ENCODE data around the gene C11orf98. TPM values are rescaled to one million over a fixed set of nuclear protein-coding genes. Genes with fewer than 3 reads are reported as not detected.

The C11orf98 gene
- total and polyA plus RNA-seq, 2 of the 13 experiments (the other 11 are each of a cell fraction or from before 2014, with no cell fraction given), result 30.4 to 91.8 TPM

GRCh38 chr11:62707277-62707861 lies 42.4 kb upstream of the C11orf98 start, which contains the start of the genes BSCL2 and GNG3:
BSCL2 (minus strand) TSS chr11:62707424; CDS start chr11:62707195, 229 bp downstream.
GNG3 (plus strand) TSS chr11:62707676; CDS start chr11:62708296, 620 bp downstream.
- peaks cover 6% of the 10 kb centered on the region; the same call in 1 of the 2 replicates for H4K20me1 ChIP-seq (ENCODE audit: insufficient read depth, low read length)
- H2AFZ ChIP-seq (ENCODE audit: low read length), result no peak within 1 kb of the TSS
- peak within 1 kb of the TSS; percentile 99 for H3K4me2 ChIP-seq (ENCODE audit: low read depth, low read length)
- in situ Hi-C loops (cut with HindIII; ENCODE audit: extremely low pct_ligation_motif_present, low pct_unique_long_range_greater_than_20kb) (loop anchor here (10.0 kb wide), 1 partner anchor 313 kb away; no protein-coding TSS in a partner anchor), intact Hi-C loops (cut with micrococcal nuclease; ENCODE audit: unreplicated experiment) (no loop called here)
- no peaks in the 10 kb centered on the region for H3K79me2 ChIP-seq (ENCODE audit: insufficient read depth, low read length)
- 0 out of 2 replicates have a peak within 1 kb of the TSS, but pooled peaks have one; percentile 31 for H3K9ac ChIP-seq (ENCODE audit: insufficient read depth, low read depth, low read length)
- DNase-seq (ENCODE audit: low spot score), result no peak
- H3K27ac ChIP-seq (ENCODE audit: extremely low read length, insufficient read depth, low read length), result peak within 1 kb of the TSS; percentile 49
- peak within 1 kb of the TSS in 2 of 3 experiments; percentile 21 to 51; a peak in 3 of 6 replicates for H3K4me3 ChIP-seq (replicated peaks in 1 of 3; ENCODE audit: insufficient read depth in 1 of 3, low read depth in 2 of 3, low read length in 3 of 3)
- no TSS peak for BruUV-seq (replicated peaks)
- CTCF ChIA-PET (ENCODE audit: low intra/inter-chr PET ratio, low total read pairs), result no interaction called here
- H3K36me3 ChIP-seq (replicated peaks in 1 of 2; ENCODE audit: control insufficient read depth in 1 of 2, insufficient read depth in 2 of 2, low read length in 2 of 2), result peaks cover 9 to 36% of the 10 kb centered on the region in 2 experiments
- 96% methylated on average over 7 of the region's 10 CpGs for WGBS (ENCODE audit: low lambda C conversion rate)
- no peaks in the 10 kb centered on the region for H3K9me3 ChIP-seq (ENCODE audit: low read length)
- ATAC-seq, result no peak
- TF ChIP-seq PRDM10 (CRISPR knock-in tag; IDR thresholded peaks at IDR 0.05; ENCODE audit: low read depth), result peak; percentile 92
- no peak for TF ChIP-seq ZNF235 (CRISPR knock-in tag; IDR thresholded peaks at IDR 0.05; ENCODE audit: borderline replicate concordance)
- TF ChIP-seq POLR2G (IDR thresholded peaks at IDR 0.05; ENCODE audit: low read depth, low read length), result peak; percentile 54; the same call in 1 of the 2 replicates
- TF ChIP-seq AGO2 (optimal IDR thresholded peaks at IDR 0.05; ENCODE audit: low read depth, low read length), result peak; percentile 79
- no peak for TF ChIP-seq ATF2 (CRISPR knock-in tag; IDR thresholded peaks at IDR 0.05)
- TF ChIP-seq HMGA1 (CRISPR knock-in tag; conservative IDR thresholded peaks at IDR 0.05), result no peak
- no peak for TF ChIP-seq PITX1 (CRISPR knock-in tag; IDR thresholded peaks at IDR 0.05)
- peak; percentile 68 for TF ChIP-seq RBM22 (optimal IDR thresholded peaks at IDR 0.05; ENCODE audit: low read length)
- TF ChIP-seq AKAP8 (CRISPR knock-in tag; IDR thresholded peaks at IDR 0.05), result peak; percentile 55; the same call in 1 of the 2 replicates
- peaks cover 18% of the 10 kb centered on the region for H3K4me1 ChIP-seq (ENCODE audit: insufficient read depth, low read length)
- POLR2A ChIA-PET, result interaction anchor here (0.9 to 4.3 kb wide), 7 partner anchors 20 to 124 kb away, joined by 3 to 27 read pairs (median 4); partner anchors contain the start of genes HNRNPUL2, INTS5, POLR2G and STX5
- FAIRE-seq, result no peak
- no peaks in the 10 kb centered on the region for H3K27me3 ChIP-seq (ENCODE audit: control insufficient read depth in 1 of 2, insufficient read depth in 2 of 2, low read length in 2 of 2)

Measured in HepG2 (cell line).